HCT116 (cell line): ENCODE results near the gene RANBP17. TPM values are rescaled to one million over a fixed set of nuclear protein-coding genes. Genes with fewer than 3 reads are reported as not detected.

Experiments used
- ATAC-seq: fragments of 200-7000 bp; cut with Tn5 transposase; 2 replicates; pipeline ENCODE4 v1.9.1; 2020; ENCODE audit warnings: mild to moderate bottlenecking, moderate library complexity
- BruUV-seq: library from RNA; stranded (reverse); fragments of 400-500 nt; replicated peaks from 2 replicates; lab custom pipeline; 2021; lab: Mats Ljungman, UMichigan
- CTCF ChIA-PET: fragments of 300-600 bp; sonication (Branson Sonifier 250); formaldehyde crosslinking; loops from one replicate; lab custom pipeline; 2021; ENCODE audit warnings: antibody characterized with exemption; lab: Charles Lee
- POLR2A ChIA-PET: fragments of 300-600, 350-600 bp; sonication (Branson Sonifier 250); formaldehyde crosslinking; loops from one replicate; lab custom pipeline; 2021; ENCODE audit warnings: antibody characterized with exemption; lab: Charles Lee
- RAD21 ChIA-PET, 2 experiments: fragments of 300-600 bp; sonication (Branson Sonifier 250); formaldehyde crosslinking; loops; one replicate each; lab custom pipeline; 2023; ENCODE audit warnings: low total read pairs in 2 of 2; ENCODE audit not compliant: uncharacterized antibody in 2 of 2, unreplicated experiment in 2 of 2, low non-redundant PET in 1 of 2; lab: Charles Lee
- DNase-seq: peaks from one replicate; pipeline ENCODE4 v3.0.0-alpha.2; 2010; ENCODE audit warnings: low read depth, low spot score
- H2AFZ ChIP-seq: fragments of 200-600 bp; shearing (Covaris generic), sonication (generic); 2 replicates; pipeline ENCODE4 v1.6.1; 2017; ENCODE audit warnings: low read depth, mixed run types, mixed read lengths, antibody characterized with exemption, low read length; ENCODE audit not compliant: poor library complexity, severe bottlenecking
- H3K27ac ChIP-seq: 2 replicates; pipeline ENCODE4 v1.5.1; 2012; ENCODE audit warnings: low read depth, low read length
- H3K27me3 ChIP-seq: fragments of 200-600 bp; sonication (generic); 2 replicates; pipeline ENCODE4 v1.6.1; 2016; ENCODE audit warnings: mixed run types, low read length, mixed read lengths; ENCODE audit not compliant: insufficient read depth
- H3K36me3 ChIP-seq, 2 experiments: fragments of 200-500 bp in 1 of 2; fragments of 200-600 bp in 1 of 2; sonication (Bioruptor generic) in 1 of 2; sonication (generic) in 1 of 2; 2 replicates each; pipeline versions ENCODE4 v1.5.1 to v1.6.1; 2014 to 2016; ENCODE audit warnings: low read length in 2 of 2, inconsistent platforms in 1 of 2, mixed read lengths in 1 of 2, mixed run types in 1 of 2; ENCODE audit not compliant: insufficient read depth in 2 of 2, control insufficient read depth in 1 of 2
- H3K4me1 ChIP-seq, 2 experiments: fragments of 200-600 bp in 1 of 2; sonication (generic) in 1 of 2; 2 replicates each; pipeline versions ENCODE4 v1.5.1 to v1.6.1; 2012 to 2017; ENCODE audit warnings: low read length in 2 of 2, inconsistent platforms in 1 of 2, mild to moderate bottlenecking in 1 of 2, mixed read lengths in 1 of 2, mixed run types in 1 of 2, moderate library complexity in 1 of 2; ENCODE audit not compliant: insufficient read depth in 2 of 2, control insufficient read depth in 1 of 2
- H3K4me2 ChIP-seq: fragments of 200-600 bp; sonication (generic); 2 replicates; pipeline ENCODE4 v1.6.1; 2017; ENCODE audit warnings: mixed run types, low read length, mixed read lengths
- H3K4me3 ChIP-seq, 2 experiments: fragments of 200-600 bp in 1 of 2; sonication (generic) in 1 of 2; replicated peaks in 1 of 2; 2 replicates each; pipeline ENCODE4 v1.5.1; 2011 to 2016; ENCODE audit warnings: low read length in 2 of 2, control low read depth in 1 of 2, low read depth in 1 of 2, mild to moderate bottlenecking in 1 of 2, mixed read lengths in 1 of 2, mixed run types in 1 of 2
- H3K79me2 ChIP-seq: fragments of 200-600 bp; sonication (generic); 2 replicates; pipeline ENCODE4 v1.6.1; 2017; ENCODE audit warnings: mild to moderate bottlenecking, mixed run types, low read length, moderate library complexity, mixed read lengths; ENCODE audit not compliant: insufficient read depth
- H3K9ac ChIP-seq: fragments of 200-600 bp; sonication (generic); 2 replicates; pipeline ENCODE4 v1.6.1; 2016; ENCODE audit warnings: low read length, mixed read lengths
- H3K9me2 ChIP-seq: fragments of 200-600 bp; sonication (generic), shearing (Covaris generic); 2 replicates; pipeline ENCODE4 v1.6.1; 2017; ENCODE audit warnings: mixed run types, mild to moderate bottlenecking, moderate library complexity; ENCODE audit not compliant: insufficient read depth
- H3K9me3 ChIP-seq, 2 experiments: fragments of 200-500 bp in 1 of 2; fragments of 200-600 bp in 1 of 2; sonication (Bioruptor generic) in 1 of 2; sonication (generic) in 1 of 2; 2 replicates each; pipeline ENCODE4 v1.6.1; 2014 to 2017; ENCODE audit warnings: low read length in 2 of 2, mixed read lengths in 2 of 2, inconsistent platforms in 1 of 2, low read depth in 1 of 2, mild to moderate bottlenecking in 1 of 2, mixed run types in 1 of 2, moderate library complexity in 1 of 2; ENCODE audit not compliant: control insufficient read depth in 1 of 2, insufficient read depth in 1 of 2
- H4K20me1 ChIP-seq: fragments of 200-600 bp; sonication (generic), shearing (Covaris generic); 2 replicates; pipeline ENCODE4 v1.6.1; 2017; ENCODE audit warnings: mixed run types, mild to moderate bottlenecking, moderate library complexity; ENCODE audit not compliant: insufficient read depth
- CBX3 ChIP-seq: IDR thresholded peaks from 2 replicates; pipeline ENCODE4 v1.6.1; 2012; ENCODE audit warnings: low read depth
- CEBPB ChIP-seq: IDR thresholded peaks from 2 replicates; pipeline ENCODE4 v1.6.1; 2012; ENCODE audit warnings: low read depth
- ELF1 ChIP-seq: IDR thresholded peaks from 2 replicates; pipeline ENCODE4 v1.6.1; 2012; ENCODE audit warnings: low read depth, borderline replicate concordance
- EZH2 ChIP-seq: fragments of 200-600 bp; sonication (generic); IDR thresholded peaks from 2 replicates; pipeline ENCODE4 v1.6.1; 2017; ENCODE audit warnings: antibody characterized with exemption, mixed run types
- EZH2phosphoT487 ChIP-seq: fragments of 200-600 bp; IDR thresholded peaks from 2 replicates; pipeline ENCODE4 v1.6.1; 2018; ENCODE audit warnings: antibody characterized with exemption, borderline replicate concordance
- FOSL1 ChIP-seq: IDR thresholded peaks from 2 replicates; pipeline ENCODE4 v1.6.1; 2012; ENCODE audit warnings: low read depth
- RAD21 ChIP-seq: IDR thresholded peaks from 2 replicates; pipeline ENCODE4 v1.6.1; 2012; ENCODE audit warnings: low read depth, mild to moderate bottlenecking
- REST ChIP-seq: IDR thresholded peaks from 2 replicates; pipeline ENCODE4 v1.6.1; 2012; ENCODE audit warnings: low read depth
- SP1 ChIP-seq: IDR thresholded peaks from 2 replicates; pipeline ENCODE4 v1.6.1; 2012; ENCODE audit warnings: low read depth
- TCF7L2 ChIP-seq: IDR thresholded peaks from 2 replicates; pipeline ENCODE4 v1.7.0; 2011; ENCODE audit warnings: borderline replicate concordance, inconsistent platforms; ENCODE audit not compliant: insufficient read depth, insufficient read length; ENCODE audit errors: extremely low read depth
- YY1 ChIP-seq: IDR thresholded peaks from 2 replicates; pipeline ENCODE4 v1.6.1; 2011; ENCODE audit warnings: low read length, low read depth, moderate library complexity, mild to moderate bottlenecking; ENCODE audit not compliant: insufficient replicate concordance; ENCODE audit errors: extremely low read depth
- ZBTB33 ChIP-seq: IDR thresholded peaks from 2 replicates; pipeline ENCODE4 v1.6.1; 2011; ENCODE audit warnings: mild to moderate bottlenecking, low read length, moderate library complexity; ENCODE audit not compliant: insufficient replicate concordance; ENCODE audit errors: extremely low read depth
- ZNF274 ChIP-seq: fragments of 200-500 bp; sonication (Bioruptor generic); IDR thresholded peaks from 2 replicates; pipeline ENCODE4 v1.6.1; 2014; ENCODE audit warnings: mild to moderate bottlenecking, low read depth, low read length, inconsistent platforms
- intact Hi-C: fragments of 100-400 bp; cut with micrococcal nuclease; formaldehyde crosslinking; loops from 2 replicates; pipeline ENCODE4 v1.10.0; 2022
- total RNA-seq: library from RNA; stranded (reverse); gene quantifications from one replicate; pipeline ENCODE4 v1.2.1, GENCODE V29; 2021; ENCODE audit not compliant: unreplicated experiment
- TF ChIP-seq, protein P1 (sequence below): IDR thresholded peaks from 2 replicates; pipeline ENCODE4 v1.6.1; 2012

The RANBP17 gene
- total RNA-seq, 1 experiment from 2014 or later = 18.2 TPM

GRCh38 chr5:171314728-171315385 lies 453.0 kb downstream of the RANBP17 start:
- ChIA-PET POLR2A (no interaction called here), CTCF (no interaction called here), RAD21 (no interaction called here)
- Histone ChIP-seq H3K27me3 (no peaks in the 10 kb centered on the region), H2AFZ (no peak overlapping the region), H3K9ac (no peak overlapping the region), H3K36me3 (no peaks in the 10 kb centered on the region), H3K79me2 (no peaks in the 10 kb centered on the region), H4K20me1 (no peaks in the 10 kb centered on the region), H3K4me2 (no peak overlapping the region), H3K27ac (no peak overlapping the region), H3K4me3 (no peak overlapping the region), H3K4me1 (no peaks in the 10 kb centered on the region), H3K9me2 (no peaks in the 10 kb centered on the region), H3K9me3 (no peaks in the 10 kb centered on the region)
- DNase-seq = no peak
- ATAC-seq = no peak
- TF ChIP-seq YY1 (no peak), CEBPB (no peak)
- intact Hi-C loops = no loop called here
- no TSS peak for BruUV-seq

GRCh38 chr5:171315386-171315891 lies 453.6 kb downstream of the RANBP17 start:
- no peaks in the 10 kb centered on the region for H3K9me3 ChIP-seq
- ChIA-PET RAD21 (no interaction called here), CTCF (no interaction called here), POLR2A (no interaction called here)
- no TSS peak for BruUV-seq
- no peaks in the 10 kb centered on the region for H3K4me1 ChIP-seq
- H2AFZ ChIP-seq = no peak overlapping the region
- no peak overlapping the region for H3K9ac ChIP-seq
- intact Hi-C loops = no loop called here
- ATAC-seq (no peak), DNase-seq (no peak)
- H3K9me2 ChIP-seq = no peaks in the 10 kb centered on the region
- H3K4me3 ChIP-seq = no peak overlapping the region
- H4K20me1 ChIP-seq = no peaks in the 10 kb centered on the region
- no peaks in the 10 kb centered on the region for H3K27me3 ChIP-seq
- no peak overlapping the region for H3K4me2 ChIP-seq
- no peak overlapping the region for H3K27ac ChIP-seq
- no peaks in the 10 kb centered on the region for H3K79me2 ChIP-seq
- H3K36me3 ChIP-seq = no peaks in the 10 kb centered on the region
- TF ChIP-seq RAD21 (no peak), ELF1 (no peak), REST (no peak), SP1 (no peak), EZH2 (no peak), CEBPB (no peak), EZH2phosphoT487 (no peak), TCF7L2 (no peak), ZNF274 (no peak), ZBTB33 (no peak), CBX3 (no peak), FOSL1 (no peak), YY1 (no peak)
- TF ChIP-seq, protein P1, sequence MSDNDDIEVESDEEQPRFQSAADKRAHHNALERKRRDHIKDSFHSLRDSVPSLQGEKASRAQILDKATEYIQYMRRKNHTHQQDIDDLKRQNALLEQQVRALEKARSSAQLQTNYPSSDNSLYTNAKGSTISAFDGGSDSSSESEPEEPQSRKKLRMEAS = no peak
